ENCODE results near the gene ROBO1.

Gene ROBO1

DNA sequence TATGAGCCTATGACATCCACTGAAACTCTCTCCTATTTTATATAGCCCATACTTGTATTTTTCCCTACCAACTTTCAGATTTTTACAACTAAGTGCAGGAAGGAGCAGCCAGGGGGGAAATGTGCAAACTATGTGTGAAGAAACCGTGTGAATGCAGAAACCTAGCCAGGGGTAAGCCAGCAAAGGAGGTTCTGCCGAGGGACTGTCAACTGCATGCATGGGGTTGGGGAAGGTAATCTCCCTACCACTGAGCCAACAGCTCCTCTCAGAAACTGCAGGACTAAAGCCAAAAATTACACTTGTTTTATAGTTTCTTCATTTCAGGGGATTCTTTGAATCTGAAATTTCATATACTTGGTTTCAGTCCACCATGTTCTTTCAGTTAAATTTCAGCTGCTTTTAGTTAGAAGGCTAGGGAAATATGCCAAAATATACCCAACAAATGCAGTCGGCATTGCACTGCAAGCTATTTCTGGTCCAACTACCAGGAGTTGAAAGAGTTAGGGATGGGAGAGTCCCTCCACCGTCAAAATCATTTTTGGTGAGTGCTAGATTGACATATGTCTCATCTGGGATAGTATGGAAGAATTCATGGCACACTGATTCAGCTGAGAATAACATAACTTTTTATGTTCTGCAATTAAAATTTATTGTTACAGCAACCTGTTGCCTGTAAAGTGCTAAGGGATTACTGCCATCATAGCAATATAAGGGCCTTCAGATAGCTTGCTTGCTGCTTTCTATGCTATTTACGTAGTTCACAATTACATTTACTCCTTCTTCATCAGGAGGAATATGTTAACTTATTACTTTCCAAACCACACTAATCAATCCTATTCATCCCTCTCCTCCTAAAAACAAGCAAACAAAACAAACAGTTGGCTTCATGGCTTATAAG is 904.2 kb downstream of the ROBO1 start:
- DNase-seq, result no peak

DNA sequence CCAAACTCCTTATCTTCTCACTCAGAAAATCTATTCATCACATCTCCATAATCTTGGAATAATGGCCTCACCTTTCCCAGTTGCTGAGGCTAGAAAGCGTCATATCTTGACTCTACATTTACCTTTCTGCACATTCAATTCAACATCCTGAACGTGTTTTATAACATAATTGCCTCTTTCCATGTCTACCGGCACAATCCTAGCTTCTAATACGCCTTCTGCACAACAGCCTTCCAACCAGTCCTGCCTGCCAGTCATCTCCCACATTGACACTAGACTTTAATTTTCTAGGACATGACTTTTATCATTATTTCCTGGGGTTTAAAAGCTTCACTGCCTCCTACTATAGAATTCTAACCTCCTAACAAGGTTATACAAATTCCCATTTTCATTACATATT is 906.6 kb downstream of the ROBO1 start:
- no peak for DNase-seq

DNA sequence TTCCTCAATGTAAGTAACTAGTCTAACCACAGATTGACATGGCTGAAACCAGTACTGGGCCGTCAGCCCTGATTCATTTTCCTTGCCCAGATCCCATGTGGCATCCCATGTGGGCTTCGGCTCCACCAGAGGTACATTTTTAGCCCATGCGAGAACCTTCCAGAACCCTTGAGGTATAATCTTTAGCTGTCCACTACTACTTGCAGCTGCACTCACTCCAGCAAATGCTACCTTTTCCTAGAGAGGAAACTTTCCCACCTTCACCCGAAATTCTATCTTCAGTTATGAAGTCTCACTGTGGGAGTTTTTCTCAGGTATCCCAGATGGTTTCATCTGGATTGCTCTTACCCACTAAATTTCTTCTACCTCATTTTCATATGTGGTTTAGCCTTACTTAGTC is 907.2 kb downstream of the ROBO1 start:
- no peak for DNase-seq

DNA sequence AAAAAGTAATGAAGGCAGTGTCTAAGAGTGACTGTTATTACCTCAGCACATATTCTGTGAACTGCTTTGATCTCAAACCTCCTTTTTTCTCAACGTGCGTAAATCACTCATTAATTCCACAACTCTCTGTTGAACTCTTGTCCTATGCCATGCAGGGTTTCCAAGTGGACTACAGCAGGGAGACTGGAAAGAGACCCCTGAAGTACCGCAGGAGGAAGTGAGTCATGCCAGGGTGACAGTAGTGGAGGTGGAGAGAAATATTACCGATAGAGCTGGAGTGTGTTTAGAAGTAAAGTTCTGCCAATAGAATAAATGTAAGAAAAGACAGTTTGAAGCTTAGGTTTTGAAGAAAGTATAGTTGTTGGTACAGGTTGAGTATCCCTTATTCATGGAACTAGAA is 908.9 kb downstream of the ROBO1 start:
- no peak for DNase-seq

DNA sequence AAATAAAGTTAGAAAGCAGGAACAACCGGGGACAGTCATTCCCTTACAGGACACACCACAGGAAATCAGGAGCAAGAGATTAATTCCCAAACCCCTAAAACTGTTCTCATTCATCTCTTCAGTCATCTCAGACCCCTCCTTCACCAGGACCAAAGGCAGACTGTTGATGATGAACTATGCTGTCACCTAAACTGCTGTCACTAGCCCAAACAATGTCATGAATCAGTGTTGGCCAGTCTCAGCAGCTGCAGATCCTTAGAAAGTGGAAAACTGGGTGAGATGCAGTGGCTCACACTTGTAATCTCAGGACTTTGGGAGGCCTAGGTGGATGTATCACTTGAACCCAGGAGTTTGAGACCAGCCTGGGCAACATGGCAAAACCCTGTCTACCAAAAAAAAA is 909.6 kb downstream of the ROBO1 start:
- DNase-seq, result no peak

DNA sequence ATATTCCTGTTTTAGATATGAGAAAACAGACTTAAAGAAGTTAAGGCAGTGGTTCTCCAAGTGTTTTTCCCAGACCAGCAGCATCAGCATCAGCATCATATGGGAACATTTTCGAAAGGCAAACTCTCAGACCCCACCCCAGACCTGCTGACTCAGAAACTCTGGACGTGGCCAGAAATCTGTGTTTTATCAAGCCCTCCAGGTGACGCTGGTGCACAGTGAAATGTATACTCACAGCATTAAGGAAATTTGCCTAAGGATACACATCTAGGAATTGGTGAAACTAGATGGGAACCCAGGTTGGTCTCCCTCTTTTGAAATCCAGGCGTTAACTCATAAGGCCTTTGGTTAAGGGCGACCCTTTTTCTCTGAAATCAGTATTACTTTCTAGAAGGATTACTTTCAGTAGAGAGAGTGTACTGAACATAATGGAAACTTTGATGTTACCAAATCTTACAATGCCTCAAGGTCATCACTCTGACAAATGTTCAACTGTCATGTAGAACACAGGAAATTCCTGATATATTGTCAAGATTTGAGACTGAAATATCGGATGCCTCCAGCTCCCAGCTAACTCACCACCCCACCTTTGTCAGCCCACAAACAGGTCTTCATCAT is 910.2 kb downstream of the ROBO1 start:
- DNase-seq, result no peak

DNA sequence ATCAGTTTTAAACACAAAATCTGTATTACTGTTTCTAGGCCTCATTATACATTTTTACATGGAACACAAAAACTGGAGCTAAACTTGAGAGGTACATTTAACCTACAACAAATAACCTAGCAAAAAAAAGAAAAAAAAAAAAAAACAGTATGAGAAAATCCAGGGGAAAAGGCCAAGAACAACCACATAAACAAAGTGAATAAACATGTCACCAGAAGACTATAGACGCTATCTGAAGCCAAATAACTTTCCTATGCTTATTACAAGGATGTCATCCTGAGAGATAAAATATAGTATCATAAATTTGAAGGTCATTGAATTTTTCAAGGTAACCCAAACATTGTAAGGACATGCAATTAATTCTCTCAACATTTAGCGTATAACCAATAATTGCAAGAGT is 911.6 kb downstream of the ROBO1 start:
- DNase-seq, result no peak

DNA sequence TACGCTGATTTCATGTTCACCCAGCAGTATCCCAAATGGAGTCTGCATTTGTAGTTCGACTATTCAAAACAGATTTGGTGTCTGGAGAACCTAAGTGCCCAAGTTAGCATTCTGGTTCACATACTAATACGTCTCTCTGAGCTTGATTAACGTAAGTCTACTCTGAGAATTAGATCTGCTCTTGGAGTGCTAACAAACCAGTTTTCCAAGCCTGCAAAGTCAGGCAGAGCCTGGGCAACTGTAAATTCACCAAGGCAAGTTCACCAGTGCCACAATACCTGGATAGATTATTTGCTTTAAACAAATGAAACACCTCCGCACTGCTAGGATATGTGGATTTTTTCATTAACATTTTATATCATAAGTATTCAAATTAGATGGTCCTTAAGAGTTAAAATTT is 912.6 kb downstream of the ROBO1 start:
- DNase-seq, result no peak

DNA sequence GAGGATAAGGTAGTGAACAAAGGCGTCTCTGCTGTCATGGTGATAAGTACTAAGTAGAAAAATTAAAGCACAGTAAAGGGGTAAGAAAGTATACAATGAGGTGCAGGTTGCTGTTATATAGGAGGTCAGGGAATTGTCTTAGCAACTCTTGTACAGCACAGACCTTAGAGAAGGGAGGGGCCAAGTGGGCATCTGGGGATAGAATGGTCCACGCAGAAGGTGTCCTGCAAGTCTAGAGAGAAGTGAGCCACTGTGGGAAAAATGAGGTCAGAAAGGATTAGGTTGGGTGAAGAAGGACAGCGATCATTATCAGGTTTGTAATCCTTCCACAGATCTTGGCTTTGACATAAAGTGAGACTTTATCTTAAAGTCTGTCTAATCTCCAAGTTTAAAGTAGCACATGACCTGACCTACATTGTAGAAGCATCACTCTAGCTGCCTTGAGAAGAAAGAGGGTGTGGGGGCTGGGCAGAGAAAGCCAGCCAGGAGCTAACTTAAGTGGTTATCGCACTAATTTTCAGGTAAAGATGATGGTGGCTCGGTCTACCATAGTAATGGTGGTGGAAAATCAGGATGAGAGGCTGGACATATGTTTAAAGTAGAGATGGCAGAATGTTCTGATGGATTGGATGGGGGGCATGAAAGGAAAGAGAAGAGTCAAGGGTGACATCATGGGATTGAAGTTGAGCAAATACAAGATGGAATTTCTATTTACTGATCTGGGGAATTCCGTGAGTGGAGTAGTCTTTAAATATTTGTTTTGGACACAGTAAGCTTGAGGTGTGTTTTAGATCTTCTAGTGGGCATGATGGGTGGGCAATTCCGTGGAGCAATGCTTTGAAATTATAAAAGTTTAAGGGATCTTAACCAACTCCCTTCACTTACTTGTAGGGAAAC is 919.2 kb downstream of the ROBO1 start:
- DNase-seq, result no peak

DNA sequence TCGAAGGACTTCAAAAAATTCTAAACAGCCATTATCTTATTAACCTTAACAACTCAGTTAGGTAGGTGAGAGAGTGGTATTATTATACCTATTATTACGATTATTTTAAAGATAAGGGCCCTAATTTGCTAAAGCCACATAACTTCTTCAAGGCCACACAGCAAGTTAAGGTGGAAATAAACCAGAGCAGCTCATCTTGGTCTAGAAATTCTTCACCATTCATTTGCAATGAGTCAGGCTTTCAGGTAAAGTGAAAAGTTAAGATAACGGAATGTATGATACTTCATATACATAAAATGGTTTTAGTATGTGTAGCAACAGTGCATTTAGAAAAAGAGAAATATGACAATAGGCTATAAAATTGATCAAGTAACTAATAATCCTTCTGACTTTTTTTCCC is 920.2 kb downstream of the ROBO1 start:
- no peak for DNase-seq

DNA sequence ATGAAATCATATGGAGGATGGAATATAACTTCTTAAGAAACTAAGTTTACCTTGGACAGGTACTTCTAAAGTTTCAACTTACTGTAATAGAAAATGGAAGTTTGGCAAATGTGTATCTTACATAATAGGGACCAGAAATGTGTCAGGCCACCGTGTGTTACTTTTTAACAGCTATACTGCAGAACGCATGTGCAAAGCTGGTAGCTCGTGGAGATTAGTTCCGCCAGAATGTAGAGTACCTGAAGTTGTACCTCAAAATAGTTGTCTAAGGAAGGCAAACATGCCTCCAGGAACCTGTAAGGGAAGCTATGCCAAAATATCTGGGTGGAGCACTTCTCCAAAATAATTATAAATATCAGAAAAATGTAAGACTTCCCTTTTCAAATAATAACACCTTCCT is 920.6 kb downstream of the ROBO1 start:
- no peak for DNase-seq

DNA sequence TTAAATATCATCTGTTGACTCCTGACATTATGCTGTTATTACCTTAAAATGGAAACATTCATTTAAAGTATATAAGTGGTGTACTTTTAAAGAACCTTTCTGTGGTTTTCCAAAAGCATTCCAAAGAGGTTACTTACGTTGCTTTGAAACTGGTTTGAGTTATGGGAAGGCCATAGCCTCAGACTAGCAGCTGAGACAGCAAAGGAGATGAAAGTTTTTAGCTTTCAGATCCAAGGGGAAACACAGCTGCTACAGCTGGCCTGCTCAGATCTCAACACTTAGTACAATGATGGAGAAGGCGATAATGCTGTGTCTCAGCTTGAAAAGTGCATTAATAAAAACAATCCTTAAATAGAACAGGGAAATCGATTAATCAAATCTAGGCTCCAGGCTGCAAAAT is 921.1 kb downstream of the ROBO1 start:
- DNase-seq, result no peak

DNA sequence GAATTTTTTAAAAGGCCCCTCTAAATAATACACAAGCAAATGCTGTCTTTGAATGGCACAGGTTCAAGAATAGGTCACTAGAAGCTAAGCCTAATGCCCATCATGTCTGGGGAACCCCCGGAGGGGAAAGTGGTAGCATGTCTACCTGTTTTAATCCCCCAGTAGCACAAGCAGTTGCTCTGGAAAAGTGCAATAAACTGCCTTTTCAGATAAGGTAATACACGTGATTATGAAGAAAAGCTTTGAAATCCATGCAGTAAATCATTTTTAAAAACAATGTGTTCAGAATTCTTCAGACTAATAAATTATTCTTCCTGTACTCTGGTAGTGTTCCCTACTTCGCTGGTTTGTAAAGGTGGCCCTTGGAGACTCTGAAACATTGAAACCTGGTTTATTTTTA is 922.2 kb downstream of the ROBO1 start:
- DNase-seq, result no peak

DNA sequence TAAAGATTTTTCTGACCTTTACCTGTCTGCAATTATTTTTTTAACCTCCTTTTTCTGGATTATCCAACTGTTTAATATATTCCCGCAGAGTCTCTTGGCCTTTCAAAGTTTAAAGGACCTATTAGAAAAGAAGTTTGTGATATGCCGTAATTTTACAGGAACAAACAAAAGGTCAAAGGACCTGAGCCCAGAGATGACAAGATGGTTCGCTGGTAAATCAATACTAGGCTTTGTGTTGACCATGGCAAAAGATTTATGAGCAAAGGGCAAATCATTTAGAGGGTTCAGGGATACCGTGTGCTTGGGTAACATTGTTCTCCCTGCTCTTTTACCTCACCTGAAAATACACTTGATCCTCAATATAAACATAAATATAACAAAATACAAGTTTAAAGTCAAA is 923.5 kb downstream of the ROBO1 start:
- DNase-seq, result no peak

DNA sequence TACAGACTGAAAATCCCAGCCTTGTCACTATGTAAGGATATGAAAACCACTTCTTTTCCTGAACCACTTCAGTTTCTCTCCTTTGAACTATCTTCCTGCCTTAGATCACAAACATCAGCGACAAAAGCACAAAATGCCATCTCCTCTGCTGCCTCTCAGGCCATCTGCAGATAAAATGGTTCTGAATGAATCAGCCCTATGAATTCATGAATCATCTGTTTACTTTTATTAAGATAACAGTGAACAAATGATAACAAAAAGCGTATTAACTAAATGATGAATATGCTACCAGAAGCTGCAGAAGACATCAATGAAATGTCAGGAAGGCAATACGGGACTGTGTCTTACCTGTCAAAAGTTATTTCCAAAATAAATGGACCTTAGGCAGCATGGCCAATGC is 928.1 kb downstream of the ROBO1 start:
- DNase-seq, result no peak

DNA sequence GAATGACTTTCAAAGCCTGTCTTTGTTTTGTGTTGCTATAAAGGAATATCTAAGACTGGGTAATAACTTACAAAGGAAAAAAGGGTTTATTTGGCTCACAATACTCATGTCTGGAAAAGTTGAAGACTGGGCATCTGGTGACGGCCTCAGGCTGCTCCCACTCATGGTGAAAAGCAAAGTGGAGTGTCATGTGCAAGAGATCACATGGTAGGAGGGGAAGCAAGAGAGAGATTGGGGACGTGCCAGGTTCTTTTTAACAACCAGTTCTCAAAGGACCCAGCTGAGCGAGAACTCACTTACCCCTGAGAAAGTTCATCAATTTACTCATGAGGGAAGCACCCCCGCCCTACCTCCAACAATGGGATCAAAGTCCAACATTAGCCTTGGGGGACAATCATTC is 929.4 kb downstream of the ROBO1 start:
- no peak for DNase-seq

DNA sequence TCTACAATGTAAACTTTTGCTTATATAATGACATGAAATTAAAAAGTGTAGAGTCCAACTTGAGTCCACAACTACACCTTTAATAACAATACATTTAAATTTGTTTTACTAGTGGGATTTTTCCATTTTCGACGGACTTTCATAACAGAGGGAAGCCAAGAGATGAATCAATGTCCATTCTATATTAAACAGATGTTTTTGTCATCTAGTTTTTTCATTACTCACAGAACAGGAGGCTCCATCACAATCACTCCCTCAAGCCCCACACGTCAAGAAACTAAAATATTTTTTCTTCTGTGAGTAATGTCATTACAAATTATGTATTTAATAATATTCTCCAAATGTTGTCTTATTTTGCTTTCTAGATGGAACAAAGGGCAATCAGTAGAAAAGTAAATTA is 932.9 kb downstream of the ROBO1 start:
- no peak for DNase-seq

DNA sequence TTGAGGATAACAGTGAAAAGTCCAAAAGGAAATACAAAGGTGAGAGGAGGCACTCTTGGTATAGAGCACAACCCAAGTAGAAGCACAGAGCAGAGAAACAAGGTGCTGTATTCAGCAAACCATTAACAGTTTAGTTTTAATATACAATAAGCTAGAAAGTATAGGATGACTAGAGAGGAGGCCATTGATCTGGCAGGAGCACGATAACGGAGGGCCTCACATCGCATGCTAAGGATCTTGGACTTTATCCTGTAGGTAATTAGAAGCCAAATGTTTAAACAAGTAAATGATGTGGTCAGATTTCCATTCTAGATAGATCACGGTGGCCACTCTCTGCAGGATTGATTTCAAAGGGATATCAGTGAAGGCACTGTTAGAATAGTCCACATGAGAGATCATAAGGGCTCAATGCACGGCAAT is 935.0 kb downstream of the ROBO1 start:
- no peak for DNase-seq

DNA sequence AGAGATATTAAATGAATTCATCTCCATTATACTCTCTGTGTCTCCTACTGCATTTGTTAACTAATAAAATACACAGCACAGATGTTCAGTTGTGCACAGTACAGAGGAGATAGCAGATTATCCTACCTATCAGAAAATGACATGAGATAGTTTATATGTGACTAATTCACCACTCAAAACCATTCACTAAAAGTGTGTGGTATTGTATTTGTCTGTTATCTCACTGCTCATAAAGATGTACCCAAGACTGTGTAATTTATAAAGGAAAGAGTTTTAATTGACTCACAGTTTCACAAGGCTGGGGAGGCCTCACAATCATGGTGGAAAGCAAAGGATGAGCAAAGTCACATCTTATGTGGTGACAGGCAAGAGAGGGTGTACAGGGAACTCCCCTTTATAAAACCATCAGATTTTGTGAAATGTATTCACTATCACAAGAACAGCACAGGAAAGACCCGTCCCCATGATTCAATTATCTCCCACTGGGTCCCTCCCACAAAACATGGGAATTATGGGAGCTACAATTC is 936.3 kb downstream of the ROBO1 start:
- no peak for DNase-seq

DNA sequence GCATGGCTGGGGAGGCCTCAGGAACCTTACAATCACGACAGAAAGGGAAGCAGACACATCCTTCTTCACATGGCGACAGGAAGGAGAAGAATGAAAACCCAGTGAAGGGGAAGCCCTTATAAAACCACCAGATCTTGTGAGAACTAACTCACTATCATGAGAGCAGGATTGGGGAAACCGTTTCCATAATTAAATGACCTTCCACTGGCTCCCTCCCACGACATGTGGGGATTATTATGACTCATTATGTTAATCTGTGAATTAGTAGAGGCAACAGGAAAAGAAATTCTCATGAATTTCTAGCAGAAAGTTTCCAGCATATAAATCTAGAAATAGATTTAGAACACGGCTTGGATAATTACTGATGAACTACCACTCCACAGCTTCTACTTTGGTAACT is 937.3 kb downstream of the ROBO1 start:
- no peak for DNase-seq

DNA sequence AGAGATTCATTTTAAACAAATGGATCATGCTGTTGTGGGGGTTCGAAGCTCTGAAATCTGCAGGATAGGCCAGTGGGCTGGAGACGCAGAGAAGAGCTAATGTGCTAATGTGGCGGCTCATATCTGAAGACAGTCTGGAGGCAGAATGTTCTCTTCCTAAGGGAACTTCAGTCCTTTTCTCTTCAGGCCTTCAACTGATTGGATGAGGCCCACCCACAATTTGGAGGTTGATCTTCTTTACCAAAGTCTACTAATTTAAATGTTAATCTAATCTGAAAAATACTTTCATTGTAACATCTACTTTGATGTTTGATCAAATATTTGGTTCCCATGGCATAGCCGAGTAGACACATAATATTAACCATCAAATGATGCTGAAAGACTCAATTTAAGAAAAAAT is 940.2 kb downstream of the ROBO1 start:
- DNase-seq, result no peak

DNA sequence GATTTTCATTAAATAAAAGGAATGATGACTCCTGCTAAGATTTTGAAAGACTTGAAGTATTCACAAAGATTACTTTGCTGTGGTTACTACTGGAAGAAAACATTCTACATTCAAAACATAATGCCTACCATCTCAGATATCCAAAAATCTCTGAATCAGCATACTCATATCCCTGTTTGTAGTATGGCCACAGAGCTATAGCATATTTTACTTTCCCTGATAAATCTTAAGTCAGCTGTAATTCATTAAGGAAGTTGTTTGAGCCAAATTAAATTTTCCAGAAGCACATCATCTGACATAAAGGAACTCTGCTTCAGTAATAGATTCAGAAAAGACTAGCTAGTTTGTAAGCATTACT is 942.0 kb downstream of the ROBO1 start:
- DNase-seq, result no peak

DNA sequence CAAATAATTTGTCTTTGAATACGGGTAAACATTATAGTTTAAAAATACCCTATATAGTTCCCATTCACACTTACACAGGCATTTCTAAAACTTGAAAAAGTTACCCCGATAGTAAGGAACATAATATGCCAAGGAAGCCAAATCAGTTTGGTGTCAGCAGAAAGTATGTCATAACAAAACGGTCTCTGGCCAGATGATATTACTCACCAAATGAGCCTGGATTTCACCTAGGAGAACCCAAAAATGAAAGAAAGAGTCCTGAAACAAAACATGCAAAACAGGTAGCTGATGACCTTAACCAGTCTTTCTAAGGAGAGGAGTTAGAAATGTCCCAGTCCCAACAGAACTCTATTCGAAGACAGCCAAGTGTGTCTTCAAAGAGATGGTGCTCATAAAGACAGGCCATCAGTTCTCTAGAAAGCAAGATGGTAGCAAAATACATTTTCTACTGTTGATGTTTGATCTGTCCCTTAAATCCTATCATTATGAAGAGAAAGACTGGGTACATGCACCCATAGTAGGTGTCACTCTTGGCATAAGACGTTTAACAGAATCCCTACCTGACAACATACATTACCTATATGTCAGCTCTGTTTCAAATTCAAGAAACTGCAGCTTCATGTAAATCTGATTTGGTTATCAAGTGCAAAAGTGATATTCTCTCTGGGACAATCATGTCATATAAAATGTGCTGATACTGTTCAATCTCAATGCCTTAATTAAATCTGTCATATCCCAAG is 942.5 kb downstream of the ROBO1 start:
- DNase-seq, result no peak
